NCI-H1048 (cell line): ENCODE results near the gene RGS6.

Source experiments
- DNase-seq: peaks from one replicate; lab custom pipeline; 2025; lab: John Stamatoyannopoulos, UW

RGS6 gene

DNA sequence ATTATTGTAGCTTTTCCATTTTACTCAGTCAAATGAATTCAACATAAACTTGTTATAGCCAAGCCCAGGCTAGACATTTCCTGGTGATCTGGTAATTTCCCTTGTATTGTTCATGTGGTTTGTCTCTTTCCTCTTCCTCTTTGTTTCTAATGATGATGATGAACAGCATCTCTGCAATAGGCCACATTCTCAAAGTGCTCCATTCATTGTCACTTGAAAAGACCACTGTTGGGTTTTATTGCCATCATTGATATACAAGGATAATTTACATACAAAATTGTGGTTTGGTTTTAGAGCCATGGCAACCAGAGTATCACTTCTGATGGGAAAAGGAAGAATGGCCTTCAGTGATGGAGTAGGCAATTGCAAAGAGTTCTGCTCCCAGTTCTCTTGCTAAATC is 379.3 kb downstream of the RGS6 start:
- DNase-seq, result no peak

DNA sequence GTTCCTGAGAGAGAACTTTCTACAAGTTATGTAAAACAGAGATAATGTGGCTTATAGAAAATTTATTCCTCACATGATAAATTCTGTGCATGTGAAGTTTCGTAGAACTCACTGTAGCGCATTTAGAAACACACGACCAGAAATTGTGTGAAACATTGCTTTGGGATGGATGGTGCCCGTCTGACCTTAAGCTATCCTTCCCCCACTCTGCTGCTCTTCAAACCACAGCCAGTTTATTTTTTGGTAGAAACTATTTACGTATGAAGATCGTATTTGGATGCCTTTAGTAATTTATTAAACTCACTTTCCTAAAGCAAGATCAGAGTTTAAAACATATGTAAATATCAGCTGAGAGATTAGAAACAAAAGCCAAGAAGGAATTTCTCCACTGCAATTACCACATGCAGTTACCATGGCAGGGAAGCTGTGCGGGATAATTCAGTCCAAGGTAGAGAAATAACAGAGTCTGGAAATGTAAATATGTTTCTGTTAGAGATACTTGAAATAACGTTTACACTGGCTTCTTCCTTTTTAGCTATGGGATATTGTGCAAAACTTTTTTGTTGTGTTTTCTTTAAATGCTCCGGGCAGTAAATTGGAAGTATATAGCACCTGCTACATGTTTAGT is 382.7 kb downstream of the RGS6 start:
- no peak for DNase-seq

DNA sequence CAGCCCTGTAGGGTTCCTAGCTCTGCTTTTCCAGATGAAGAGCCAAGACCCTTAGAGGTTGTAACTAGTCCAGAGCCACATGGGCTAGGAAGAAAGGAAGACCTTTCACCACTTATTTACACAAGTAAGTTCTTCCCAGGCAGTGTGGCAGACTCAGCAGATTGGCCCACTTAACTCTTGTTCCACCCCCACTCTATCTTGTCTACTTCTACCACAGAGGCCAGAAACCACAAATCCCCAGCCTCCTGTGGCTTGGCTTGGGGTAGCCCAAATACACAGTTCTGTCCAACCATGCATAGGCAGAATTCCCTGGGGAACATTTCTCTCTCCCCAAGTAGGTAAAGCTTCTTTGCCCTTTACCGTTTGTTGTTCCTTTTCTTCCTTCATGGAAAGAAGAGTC is 383.5 kb downstream of the RGS6 start:
- DNase-seq, result no peak

- DNase-seq, result no peak
These were observed 386.4 kb downstream of the RGS6 start for GRCh38 chr14:72318648-72319047.

DNA sequence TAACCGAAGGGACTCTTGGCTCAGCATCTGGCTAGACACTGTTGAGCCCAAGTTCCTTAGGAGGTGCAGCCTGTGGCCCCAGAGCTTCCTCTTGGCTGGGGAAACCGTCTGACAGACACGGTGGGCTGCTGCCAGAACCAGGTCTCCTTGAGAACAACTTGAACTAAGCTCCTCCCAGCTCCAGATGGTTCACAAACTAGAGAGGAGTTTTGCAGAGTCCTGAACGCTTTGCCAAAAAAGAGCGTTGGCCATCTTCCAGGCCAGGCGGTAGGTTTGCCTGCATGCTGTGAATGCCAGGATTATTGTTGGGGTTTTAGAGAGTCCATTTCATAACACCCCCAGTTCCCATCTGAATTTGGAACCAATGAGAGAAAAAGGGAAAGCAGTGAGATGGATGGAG is 399.8 kb downstream of the RGS6 start:
- DNase-seq, result no peak

- DNase-seq, result no peak
These were observed 400.6 kb downstream of the RGS6 start for GRCh38 chr14:72332871-72333270.

DNA sequence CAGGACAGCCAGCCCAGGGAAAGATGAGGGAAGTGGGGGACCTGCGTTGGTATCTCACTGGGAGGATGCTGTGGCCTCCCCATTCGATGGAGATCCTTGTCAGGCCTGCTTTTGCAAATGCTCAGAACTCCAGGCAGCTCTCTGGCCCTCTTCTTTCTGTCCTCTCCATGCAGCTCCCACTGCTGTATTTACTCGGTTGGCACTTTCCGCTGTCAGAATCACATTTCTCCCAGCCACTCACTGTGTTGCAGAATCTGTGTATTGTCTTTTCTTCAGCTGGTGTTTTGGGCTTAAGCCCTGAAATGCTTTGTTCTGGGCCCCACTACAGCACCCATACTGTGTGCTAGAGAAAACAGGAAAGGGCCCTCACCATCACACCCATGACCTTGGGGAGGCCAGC is 401.1 kb downstream of the RGS6 start:
- no peak for DNase-seq

DNA sequence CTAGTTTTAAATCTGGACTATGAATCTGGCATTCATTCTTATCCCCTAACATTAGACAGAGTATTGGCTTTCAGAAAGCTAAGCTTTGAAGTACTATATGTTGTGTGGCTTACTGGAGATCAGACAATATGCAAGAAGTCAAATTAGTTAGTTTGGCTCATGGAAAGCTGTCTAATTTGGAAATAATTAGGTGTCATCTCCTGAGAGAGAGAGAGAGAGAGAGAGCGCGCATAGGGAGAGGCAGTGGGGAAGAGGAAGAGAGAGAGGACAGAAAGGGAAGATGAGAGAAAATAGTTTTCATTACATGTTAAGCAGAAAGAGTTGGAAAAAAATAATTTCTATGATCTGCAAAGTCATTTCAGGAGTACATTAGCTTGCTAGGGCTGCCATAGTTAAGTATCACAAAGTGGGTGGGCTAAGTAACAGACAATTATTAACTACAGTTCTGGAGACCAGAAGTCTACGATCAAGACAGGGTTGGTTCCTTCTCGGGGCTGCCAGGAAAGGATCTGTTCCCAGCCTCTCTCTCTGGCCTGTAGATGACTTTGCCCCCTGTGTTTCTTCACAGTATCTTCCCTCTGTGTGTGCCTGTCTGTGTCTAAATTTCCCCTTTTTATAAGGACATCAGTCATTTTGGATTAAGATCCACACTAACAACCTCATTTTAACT is 404.2 kb downstream of the RGS6 start:
- no peak for DNase-seq

GRCh38 chr14:72341237-72341636 is 409.0 kb downstream of the RGS6 start:
- no peak for DNase-seq

- no peak for DNase-seq
These were observed 409.5 kb downstream of the RGS6 start for GRCh38 chr14:72341686-72342085.

DNA sequence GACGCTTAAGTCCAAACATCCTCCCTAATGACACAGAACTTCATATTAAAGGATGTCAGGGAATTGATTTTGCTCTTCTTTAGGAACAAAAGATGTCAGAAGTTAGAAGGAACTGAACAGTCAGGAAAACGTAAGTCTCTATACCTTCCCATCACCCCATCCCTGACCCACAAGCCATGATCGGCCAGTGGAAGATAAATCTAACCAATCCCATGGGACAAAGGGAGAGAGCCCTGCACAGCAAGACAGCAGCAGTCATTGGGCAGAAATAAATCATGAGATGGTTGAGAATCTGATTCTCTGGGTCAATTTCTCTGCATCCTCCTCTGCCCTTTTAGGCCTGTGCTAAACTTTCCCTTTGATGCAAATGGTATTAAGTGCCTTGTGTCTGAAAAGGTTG is 414.9 kb downstream of the RGS6 start:
- DNase-seq, result no peak

- DNase-seq, result no peak
These were observed 418.0 kb downstream of the RGS6 start for GRCh38 chr14:72350215-72350614.

DNA sequence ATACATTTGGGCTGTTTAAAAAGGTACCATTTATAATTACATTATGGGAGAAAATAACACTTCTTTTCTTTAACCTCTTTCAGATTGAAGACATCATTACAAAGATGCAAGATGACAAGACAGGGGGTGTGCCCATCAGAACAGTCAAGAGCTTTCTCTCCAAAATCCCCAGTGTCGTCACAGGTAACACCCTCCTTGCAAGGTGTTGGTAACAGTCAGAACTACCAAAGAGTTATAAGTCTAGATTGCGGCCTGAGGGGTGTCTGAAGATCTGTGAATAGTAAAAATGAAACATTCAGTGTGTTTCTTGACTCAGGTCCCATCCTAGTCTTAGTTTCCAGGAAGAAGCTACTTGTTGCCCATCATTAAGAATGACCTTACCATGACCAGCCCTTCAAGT is 419.8 kb downstream of the RGS6 start:
- DNase-seq, result no peak

DNA sequence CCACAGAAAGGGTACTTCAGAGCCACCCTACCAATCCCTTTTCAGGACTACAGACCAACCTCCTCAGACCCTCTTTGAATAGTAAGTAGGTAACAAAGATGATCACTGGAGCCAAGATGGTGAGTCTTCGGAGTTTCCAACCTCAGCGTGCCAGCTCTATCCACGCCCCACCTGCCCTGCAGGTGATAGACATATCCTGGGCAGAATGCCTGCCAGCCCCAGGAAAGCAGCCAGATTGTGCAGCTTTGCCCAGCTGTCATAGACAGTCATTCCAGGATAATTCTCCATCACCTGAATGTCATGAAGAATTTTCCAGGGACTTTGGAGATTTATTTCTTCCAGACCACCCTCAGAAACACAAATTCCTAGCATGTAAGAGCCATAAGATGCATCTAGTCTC is 434.4 kb downstream of the RGS6 start:
- no peak for DNase-seq

DNA sequence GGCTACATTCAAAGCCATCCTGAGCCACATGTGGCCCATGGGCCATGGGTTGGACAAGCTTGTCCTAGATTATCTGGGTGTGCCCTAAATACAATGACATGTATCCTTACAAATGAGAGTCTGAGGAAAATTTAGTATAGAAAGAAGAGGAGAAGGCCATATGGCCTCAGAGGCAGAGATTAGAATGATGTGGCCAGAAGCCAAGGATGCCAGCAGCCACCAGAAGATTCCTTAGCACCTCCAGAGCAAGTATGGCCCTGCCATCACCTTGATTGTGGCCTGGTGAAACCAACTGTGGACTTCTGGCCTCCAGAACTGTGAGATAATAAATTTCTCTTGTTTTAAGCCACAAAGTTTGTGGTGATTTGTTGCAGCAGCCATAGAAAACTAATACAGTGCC is 436.9 kb downstream of the RGS6 start:
- no peak for DNase-seq

DNA sequence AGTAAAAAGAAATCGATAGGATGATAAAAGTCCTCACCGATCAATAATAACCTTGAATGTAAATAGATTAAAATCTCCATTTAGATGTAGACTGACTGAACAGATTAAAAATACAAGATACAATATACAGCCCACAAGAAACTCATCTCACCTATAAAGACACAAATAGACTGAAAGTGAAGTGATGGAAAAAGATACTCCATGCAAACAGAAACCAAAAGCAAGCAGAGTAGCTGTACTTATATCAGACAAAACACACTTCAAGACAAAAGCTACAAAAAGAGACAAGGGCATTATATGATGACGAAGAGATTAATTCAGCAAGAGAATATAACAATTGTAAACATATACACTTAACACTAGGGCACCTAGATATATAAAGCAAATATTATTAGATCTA is 444.8 kb downstream of the RGS6 start:
- no peak for DNase-seq

DNA sequence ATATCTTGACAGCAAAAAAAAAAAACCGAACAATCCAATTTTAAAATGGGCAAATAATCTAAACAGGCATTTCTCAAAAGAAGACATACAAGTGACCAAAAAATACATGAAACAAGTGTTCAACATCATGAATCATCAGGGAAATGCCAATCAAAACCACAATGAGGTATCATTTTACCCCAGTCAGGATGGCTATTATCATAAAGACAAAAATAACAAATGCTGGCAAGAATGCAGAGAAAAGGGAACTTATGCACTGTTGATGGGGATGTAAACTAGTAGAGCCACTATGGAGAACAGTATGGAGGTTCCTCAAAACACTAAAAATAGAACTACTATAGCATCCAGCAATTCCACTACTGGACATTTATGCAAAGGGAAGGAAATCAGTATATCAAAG is 448.2 kb downstream of the RGS6 start:
- no peak for DNase-seq

DNA sequence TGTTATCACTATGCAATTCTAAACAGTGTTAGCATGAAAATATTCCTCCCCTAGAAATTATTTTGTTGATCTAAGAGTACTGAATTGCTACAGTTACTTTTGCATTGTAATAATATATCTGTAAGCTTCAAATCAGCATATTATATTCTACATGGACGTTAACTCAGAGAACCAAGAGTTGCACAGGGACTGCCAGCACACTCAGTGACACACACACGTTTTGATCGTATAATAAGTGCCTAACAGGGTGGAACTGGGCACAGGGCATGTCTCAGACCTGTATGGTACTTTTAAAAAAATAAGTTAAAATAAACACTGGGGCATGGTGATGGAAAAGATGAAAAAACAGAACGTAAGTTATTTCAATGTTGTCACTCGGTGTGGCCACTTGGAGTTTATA is 451.6 kb downstream of the RGS6 start:
- DNase-seq, result no peak

- no peak for DNase-seq
These were observed 455.5 kb downstream of the RGS6 start for GRCh38 chr14:72387726-72388125.

- DNase-seq, result no peak
These were observed 457.0 kb downstream of the RGS6 start for GRCh38 chr14:72389200-72389599.

DNA sequence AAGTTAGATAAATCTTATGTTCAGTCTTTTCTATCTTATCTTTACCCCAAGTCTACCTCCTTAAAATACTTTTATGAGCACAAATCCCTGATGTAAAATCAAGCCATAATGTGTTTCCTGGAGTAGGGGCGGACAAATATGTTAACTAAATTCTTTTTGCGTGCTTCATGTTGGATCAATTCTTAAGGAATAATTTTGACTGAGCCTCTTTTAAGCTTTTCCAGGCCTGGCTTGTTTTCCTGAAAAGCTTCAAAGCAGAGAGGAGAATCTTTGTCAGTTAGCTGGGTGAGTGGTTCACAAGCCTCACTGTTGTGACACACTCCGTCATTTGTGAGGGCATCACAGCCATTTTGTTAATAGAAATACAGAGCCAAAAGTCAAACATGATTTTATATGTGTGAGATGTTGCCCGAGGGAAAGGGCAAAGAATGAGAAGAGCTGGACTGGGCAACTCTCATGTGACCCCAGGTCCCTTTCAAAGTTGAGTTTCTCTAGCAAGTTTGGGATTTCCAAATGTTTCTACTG is 468.9 kb downstream of the RGS6 start:
- no peak for DNase-seq

- DNase-seq, result no peak
These were observed 469.6 kb downstream of the RGS6 start for GRCh38 chr14:72401632-72402376.

GRCh38 chr14:72402377-72402772 is 470.1 kb downstream of the RGS6 start:
- DNase-seq, result no peak
